Prostate gland (tissue), 2 donors: ENCODE measurements around the gene SHBG.

ENCODE experiments used
- POLR2A ChIP-seq: fragments of 450-650 bp; IDR thresholded peaks from one replicate; pipeline ENCODE4 v1.6.1; 2016; ENCODE audit warnings: antibody characterized with exemption, mild to moderate bottlenecking
- POLR2AphosphoS5 ChIP-seq: sonication (generic); formaldehyde crosslinking; IDR thresholded peaks from one replicate; pipeline ENCODE4 v1.6.1; 2017; ENCODE audit warnings: antibody characterized with exemption
- TF ChIP-seq, protein P1 (sequence below), 4 experiments: fragments of 200-600 bp in 2 of 4; fragments of 450-650 bp in 2 of 4; sonication (generic) in 2 of 4; IDR thresholded peaks; 1 replicate in 3 of 4; 2 replicates in 1 of 4; pipeline ENCODE4 v1.5.1; 2016 to 2019; ENCODE audit warnings: antibody characterized with exemption in 4 of 4, mild to moderate bottlenecking in 2 of 4, moderate library complexity in 2 of 4

DNA sequence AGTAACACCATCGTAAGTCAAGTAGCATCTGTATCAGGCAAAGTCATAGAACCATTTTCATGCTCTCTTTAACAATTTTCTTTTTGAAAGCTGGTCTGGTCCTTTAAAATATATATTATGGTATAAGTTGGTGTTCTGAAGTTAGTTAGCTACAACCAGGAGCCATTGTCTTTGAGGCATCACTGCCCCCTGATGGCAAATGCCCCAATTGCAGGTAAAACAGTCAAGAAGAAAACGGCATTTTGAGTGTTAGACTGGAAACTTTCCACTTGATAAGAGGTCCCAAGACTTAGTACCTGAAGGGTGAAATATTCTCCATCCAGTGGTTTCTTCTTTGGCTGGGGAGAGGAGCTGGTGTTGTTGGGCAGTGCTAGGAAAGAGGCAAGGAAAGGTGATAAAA, 43.3 kb downstream of the SHBG start:
- TF ChIP-seq, protein P1, sequence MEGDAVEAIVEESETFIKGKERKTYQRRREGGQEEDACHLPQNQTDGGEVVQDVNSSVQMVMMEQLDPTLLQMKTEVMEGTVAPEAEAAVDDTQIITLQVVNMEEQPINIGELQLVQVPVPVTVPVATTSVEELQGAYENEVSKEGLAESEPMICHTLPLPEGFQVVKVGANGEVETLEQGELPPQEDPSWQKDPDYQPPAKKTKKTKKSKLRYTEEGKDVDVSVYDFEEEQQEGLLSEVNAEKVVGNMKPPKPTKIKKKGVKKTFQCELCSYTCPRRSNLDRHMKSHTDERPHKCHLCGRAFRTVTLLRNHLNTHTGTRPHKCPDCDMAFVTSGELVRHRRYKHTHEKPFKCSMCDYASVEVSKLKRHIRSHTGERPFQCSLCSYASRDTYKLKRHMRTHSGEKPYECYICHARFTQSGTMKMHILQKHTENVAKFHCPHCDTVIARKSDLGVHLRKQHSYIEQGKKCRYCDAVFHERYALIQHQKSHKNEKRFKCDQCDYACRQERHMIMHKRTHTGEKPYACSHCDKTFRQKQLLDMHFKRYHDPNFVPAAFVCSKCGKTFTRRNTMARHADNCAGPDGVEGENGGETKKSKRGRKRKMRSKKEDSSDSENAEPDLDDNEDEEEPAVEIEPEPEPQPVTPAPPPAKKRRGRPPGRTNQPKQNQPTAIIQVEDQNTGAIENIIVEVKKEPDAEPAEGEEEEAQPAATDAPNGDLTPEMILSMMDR (IDR thresholded peaks at IDR 0.05): no peak
- no peak for TF ChIP-seq POLR2AphosphoS5
- TF ChIP-seq POLR2A: no peak
